PFSK-1 (cell line): Measurements from ENCODE around the gene SHD.

Source experiments
- POLR2AphosphoS5 ChIP-seq: IDR thresholded peaks from 2 replicates; pipeline ENCODE4 v1.6.1; 2012; ENCODE audit warnings: low read depth, mild to moderate bottlenecking, control low read depth, low read length, moderate library complexity
- TAF1 ChIP-seq: IDR thresholded peaks from 2 replicates; pipeline ENCODE4 v1.6.1; 2012; ENCODE audit warnings: low read length, control low read depth, borderline replicate concordance; ENCODE audit not compliant: insufficient read depth

DNA sequence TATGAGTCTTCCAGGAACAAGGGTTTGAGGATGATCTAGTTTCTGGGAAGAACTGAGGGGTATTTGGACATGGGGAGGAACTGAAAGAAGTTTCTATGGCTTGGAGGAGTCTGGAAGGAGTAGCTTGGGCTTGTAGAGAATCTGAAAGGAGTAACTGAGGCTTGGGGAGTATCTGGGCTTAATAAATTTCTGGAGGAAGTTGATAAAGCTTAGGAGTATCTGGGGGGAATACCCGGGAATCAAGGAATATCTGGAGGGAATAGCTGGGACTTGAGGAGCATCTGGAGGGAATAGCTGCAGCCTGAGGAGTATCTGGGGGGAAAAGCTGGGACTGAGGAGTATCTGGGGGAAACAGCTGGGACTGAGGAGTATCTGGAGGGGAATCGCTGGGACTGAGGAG is 41.4 kb downstream of the SHD start:
- no peak for TF ChIP-seq POLR2AphosphoS5
- TF ChIP-seq TAF1: no peak
